Omental fat pad (tissue), 4 donors: ENCODE data around the gene PHF12. TPM values are rescaled to one million over a fixed set of nuclear protein-coding genes. Genes with fewer than 3 reads are reported as not detected.

Experiments used
- ATAC-seq: fragments of 150-250 bp; one replicate; pipeline ENCODE4 v1.9.1; 2016; ENCODE audit warnings: mild to moderate bottlenecking, moderate library complexity; ENCODE audit not compliant: low FRiP score
- DNase-seq: peaks from one replicate; pipeline ENCODE4 v3.0.0-alpha.2; 2019; ENCODE audit warnings: low spot score
- total RNA-seq, 4 donors: library from RNA; depleted of rRNA; stranded (reverse); fragments of >200 nt; gene quantifications; one replicate each; pipeline ENCODE4 v1.1.0, GENCODE V29; 2016
- TF ChIP-seq, protein P1 (sequence below), 3 donors: fragments of 450-650 bp; IDR thresholded peaks; one replicate each; pipeline ENCODE4 v1.5.1; 2016 to 2017; ENCODE audit warnings: antibody characterized with exemption in 3 of 3, mild to moderate bottlenecking in 3 of 3, moderate library complexity in 2 of 3

The PHF12 gene
- total RNA-seq, 4 donors from 2014 or later, result 15.6 to 47.1 (median 27.6) TPM

GRCh38 chr17:28858801-28859355 is 92.4 kb downstream of the PHF12 start:
- ATAC-seq, result no peak
- DNase-seq, result no peak
- TF ChIP-seq, protein P1, sequence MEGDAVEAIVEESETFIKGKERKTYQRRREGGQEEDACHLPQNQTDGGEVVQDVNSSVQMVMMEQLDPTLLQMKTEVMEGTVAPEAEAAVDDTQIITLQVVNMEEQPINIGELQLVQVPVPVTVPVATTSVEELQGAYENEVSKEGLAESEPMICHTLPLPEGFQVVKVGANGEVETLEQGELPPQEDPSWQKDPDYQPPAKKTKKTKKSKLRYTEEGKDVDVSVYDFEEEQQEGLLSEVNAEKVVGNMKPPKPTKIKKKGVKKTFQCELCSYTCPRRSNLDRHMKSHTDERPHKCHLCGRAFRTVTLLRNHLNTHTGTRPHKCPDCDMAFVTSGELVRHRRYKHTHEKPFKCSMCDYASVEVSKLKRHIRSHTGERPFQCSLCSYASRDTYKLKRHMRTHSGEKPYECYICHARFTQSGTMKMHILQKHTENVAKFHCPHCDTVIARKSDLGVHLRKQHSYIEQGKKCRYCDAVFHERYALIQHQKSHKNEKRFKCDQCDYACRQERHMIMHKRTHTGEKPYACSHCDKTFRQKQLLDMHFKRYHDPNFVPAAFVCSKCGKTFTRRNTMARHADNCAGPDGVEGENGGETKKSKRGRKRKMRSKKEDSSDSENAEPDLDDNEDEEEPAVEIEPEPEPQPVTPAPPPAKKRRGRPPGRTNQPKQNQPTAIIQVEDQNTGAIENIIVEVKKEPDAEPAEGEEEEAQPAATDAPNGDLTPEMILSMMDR (IDR thresholded peaks at IDR 0.05), result no peak

DNA sequence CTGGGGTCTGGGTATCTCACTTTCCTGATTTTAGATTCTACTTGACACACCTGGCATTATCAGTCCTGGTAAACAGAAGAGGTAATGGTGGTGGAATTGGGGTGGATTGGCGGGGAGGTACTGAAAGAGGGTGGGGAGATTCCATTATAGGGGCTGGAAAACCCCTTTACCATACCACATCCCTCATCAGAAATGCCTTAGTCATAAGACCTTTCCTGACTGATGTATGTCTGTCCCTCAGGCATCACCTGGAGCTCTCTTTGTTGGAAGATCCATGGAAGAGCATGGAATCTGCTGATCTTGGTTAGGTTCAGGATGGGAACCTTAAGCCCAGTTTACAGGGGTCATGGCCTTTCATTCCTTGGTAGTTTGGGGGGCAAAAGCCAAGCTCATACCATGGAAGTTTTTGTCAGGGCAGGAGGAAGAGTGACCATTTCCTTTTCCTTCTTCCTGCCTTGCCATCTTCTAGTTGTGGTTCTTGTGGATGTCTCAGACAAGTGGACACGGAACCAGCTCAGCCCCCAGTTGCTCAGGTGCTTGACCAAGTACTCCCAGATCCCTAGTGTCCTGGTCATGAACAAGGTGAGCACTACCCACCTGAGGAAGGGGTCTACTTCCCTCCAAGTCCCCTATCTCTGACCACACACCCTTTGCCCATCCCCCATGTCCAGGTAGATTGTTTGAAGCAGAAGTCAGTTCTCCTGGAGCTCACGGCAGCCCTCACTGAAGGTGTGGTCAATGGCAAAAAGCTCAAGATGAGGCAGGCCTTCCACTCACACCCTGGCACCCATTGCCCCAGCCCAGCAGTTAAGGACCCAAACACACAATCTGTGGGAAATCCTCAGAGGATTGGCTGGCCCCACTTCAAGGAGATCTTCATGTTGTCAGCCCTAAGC is 93.2 kb downstream of the PHF12 start:
- TF ChIP-seq, protein P1 (IDR thresholded peaks at IDR 0.05), result no peak
- ATAC-seq, result no peak
- no peak for DNase-seq

DNA sequence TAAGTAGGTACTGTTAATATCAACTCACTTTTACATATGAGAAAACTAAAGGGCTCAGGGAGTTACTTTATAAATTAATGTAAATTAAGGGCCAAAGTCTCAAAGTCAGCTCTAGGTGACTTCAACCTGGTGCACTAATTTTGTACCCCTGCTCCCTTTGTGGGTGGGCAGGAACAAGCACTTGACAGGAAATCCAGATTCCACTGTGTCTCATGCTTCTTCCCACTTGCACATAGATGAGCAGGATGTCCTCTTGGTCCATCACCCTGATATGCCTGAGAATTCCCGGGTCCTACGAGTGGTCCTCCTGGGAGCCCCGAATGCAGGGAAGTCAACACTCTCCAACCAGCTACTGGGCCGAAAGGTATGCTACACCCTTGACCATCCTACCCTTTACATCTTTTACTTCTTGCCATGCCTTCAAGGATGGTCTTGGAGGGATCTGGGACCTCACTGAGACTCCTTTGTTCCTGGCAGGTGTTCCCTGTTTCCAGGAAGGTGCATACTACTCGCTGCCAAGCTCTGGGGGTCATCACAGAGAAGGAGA is 95.2 kb downstream of the PHF12 start:
- TF ChIP-seq, protein P1 (IDR thresholded peaks at IDR 0.05), result no peak
- ATAC-seq, result no peak
- DNase-seq, result no peak

DNA sequence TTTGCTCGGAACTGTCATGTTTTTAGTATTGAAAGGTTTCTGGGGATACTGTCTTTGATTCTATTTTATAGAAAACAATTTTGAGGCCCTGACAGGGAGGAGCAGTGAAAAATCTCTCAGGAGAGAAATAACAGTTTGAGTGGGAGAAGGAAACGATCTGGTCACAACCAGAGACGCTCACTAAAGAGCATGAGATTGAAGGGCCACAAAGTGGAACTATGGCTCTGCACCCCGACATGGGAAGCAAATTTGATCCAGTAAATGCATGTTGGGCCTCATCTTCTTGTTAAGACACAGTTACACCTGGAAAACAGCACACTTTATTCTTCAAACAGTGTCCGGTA is 96.0 kb downstream of the PHF12 start:
- DNase-seq (no peak), ATAC-seq (no peak)
- TF ChIP-seq, protein P1 (IDR thresholded peaks at IDR 0.05), result no peak

Other genes starting within 250 kb of the PHF12 start
- 1 to 10 TPM; 1.2 to 6.0 (median 1.8) TPM for gene PROCA1, start 239.6 kb downstream of the PHF12 start, total RNA-seq
- gene RAB34, start 233.7 kb downstream of the PHF12 start, total RNA-seq, result 100 to 1,000 TPM in 2 of 4 donors, 10 to 100 TPM in 2; 90.4 to 112 (median 101) TPM
- gene RPL23A, start 231.5 kb downstream of the PHF12 start, total RNA-seq, result 100 to 1,000 TPM; 568 to 719 (median 636) TPM
- 1 to 10 TPM in 3 of 4 donors, not detected in 1; 2.1 to 5.2 (median 3.6) TPM for gene TLCD1, start 225.3 kb downstream of the PHF12 start, total RNA-seq
- 1 to 10 TPM; 1.9 to 3.4 (median 2.5) TPM for gene NEK8, start 222.7 kb downstream of the PHF12 start, total RNA-seq
- gene TRAF4, start 207.5 kb downstream of the PHF12 start, total RNA-seq, result 10 to 100 TPM in 2 of 4 donors, 1 to 10 TPM in 2; 8.4 to 66.7 (median 30.7) TPM
- gene FAM222B, start 108.7 kb downstream of the PHF12 start, total RNA-seq, result 10 to 100 TPM; 12.2 to 19.0 (median 14.0) TPM
- gene ERAL1, start 96.5 kb downstream of the PHF12 start, total RNA-seq, result 10 to 100 TPM; 21.3 to 35.9 (median 27.8) TPM
- 10 to 100 TPM; 51.1 to 95.0 (median 68.3) TPM for gene FLOT2, start 53.8 kb downstream of the PHF12 start, total RNA-seq
- 10 to 100 TPM in 1 of 4 donors, 1 to 10 TPM in 3; 5.0 to 11.3 (median 6.3) TPM for gene DHRS13, start 48.4 kb downstream of the PHF12 start, total RNA-seq
- gene SEZ6, start 54.5 kb upstream of the PHF12 start, total RNA-seq, result not detected
- gene PIPOX, start 91.6 kb upstream of the PHF12 start, total RNA-seq, result 1 to 10 TPM in 2 of 4 donors, under 1 TPM in 2; 0.82 to 4.9 (median 1.6) TPM
- gene MYO18A, start 228.9 kb upstream of the PHF12 start, total RNA-seq, result 10 to 100 TPM; 33.1 to 99.0 (median 50.6) TPM